Measurements from ENCODE around the gene PBX1.

PBX1 gene

DNA sequence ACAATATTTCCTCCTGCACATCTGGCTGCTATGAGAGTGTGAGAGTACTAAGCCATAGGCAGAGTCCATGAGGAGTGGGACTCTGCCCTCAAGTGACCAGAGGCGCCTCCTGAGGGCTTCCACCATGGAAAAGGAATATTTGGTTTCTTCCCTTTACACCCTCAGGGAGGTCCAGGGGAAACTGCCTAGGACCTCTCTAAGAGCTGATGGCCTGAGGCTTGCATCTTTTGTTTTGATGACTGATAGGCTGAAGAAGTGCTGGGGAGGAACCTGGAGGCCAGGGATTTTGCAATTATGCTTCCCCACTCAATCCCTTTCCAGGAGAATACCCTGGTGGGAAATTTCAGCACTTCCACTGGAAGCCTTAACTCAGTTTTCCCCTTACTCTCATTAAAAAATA, 111.0 kb downstream of the PBX1 start:
- no peak for DNase-seq (ENCODE audit: low spot score)

DNA sequence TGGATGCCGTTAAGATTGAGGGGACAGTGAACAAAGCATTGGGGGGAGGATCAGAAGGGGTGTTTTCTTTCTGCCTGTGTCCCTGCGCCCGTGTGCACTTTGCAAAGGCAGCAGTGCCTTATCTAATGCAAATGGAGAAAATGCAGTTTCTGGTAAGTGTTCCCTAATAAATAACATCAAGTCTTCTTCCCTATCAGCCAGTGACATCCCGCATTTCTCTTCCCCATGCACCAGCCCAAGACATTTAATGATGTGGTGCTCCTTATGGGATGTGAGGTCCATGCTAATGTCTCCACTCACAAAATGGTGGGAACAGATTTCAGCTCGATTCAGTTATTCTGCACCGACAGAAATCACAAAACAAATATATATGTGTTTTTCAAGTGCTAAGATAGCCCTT, 111.8 kb downstream of the PBX1 start:
- DNase-seq (ENCODE audit: low spot score) = no peak

DNA sequence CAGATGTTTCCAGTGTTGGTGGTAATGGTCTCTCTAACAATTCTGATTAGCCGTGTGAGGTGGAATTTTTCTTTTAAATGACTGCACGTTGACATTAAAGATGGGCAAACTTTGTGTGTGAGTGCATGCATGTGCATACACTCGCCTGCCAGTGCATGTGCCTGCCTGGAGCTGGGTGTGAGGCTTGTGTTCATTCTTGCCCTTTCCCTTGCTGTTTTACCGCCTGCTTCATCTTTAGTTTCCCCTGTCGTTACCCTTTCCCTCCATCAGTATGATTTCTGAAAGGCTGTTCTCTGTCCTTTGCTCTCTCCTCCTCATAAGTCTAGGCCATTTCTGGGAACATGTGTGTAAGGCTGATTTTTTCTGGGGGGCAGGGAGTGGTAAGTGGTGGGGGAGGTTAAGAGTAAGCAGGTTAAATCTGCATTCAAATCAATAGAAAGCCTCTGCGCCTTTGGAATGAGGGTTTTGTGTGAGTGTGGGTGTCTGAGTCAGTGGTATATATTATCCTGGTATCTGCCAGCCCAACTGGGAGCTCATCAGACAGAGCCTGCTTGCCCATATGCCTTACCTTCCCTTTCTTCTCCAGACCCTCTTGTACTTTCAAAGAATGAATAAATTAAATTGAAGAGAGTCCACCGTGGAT, 112.5 kb downstream of the PBX1 start:
- DNase-seq (ENCODE audit: low spot score) = no peak

DNA sequence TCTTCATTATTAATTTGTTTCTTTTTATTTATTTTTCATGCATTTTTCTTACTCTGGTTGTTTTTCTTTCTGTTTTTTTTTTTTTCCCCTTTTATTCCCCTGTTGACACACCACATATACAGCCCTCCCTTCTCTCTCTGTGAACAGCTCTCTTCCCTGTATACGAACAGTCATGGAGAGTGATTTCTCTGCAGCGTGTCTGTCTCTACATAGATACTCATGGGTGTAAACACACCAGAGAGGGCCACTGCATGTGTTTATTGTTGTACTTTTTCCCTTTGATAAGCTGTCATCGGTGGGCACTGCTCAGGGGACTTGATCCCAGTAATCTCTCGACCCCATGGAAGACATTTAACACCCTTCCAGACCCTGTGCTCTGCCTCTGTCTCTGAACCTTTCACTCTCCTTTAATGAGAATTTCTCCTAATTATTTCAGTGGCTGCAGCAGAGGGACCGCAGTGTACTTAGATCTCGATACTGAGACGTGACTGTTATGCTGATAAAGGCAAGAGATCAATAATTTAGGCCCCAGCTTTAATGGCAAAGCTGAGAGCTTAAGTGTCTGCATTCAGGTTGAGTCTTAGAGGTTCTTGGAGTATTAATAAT, 113.1 kb downstream of the PBX1 start:
- no peak for DNase-seq (ENCODE audit: low spot score)

DNA sequence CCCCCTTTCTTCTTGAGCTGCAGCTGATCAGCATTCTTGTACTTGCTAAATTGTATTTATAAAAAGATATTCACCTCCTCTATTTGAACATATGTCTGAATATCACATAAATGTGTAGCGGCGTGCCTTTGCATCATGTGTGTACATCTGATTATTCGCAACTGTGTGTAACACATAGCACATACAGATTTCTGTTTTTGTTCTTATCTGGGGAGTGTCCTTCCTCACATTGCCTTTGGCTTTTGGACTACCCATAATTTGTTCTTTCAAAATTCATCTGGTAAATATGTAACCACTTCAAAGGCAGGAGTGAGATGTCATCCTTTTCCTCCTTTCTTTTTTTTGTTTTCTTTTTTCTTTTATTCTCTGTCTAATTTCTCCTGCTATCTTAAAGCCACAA, 113.6 kb downstream of the PBX1 start:
- no peak for DNase-seq (ENCODE audit: low spot score)

DNA sequence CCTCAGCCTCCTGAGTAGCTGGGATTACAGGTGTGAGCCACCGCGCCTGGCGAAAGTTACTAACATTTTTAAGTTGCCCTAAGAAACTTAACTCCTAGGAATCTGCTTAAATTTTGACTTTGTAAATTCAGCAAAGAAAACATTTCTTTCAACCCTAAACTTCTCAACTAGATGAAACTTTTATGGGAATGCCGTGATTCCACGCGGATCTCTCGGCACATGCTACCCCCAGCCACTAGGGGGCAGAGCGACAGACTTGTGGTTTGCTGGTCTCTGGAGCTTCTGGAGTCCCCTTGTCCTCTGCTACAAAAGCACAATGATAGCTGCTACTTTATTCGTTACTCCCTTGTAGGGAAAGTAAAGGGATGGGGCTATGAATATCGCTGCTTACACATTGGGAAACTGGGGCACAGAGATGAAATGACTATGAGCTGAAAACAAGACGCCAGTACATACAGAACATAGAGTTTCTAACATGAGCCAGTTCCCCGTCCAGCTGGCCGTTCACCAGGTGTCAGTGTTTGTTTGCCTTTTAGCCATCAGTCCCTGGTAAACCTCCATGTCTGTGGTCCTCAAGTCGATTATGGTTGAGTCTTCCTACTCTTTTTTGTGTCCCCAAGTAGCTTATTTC, 114.7 kb downstream of the PBX1 start:
- DNase-seq (ENCODE audit: low spot score) = no peak

DNA sequence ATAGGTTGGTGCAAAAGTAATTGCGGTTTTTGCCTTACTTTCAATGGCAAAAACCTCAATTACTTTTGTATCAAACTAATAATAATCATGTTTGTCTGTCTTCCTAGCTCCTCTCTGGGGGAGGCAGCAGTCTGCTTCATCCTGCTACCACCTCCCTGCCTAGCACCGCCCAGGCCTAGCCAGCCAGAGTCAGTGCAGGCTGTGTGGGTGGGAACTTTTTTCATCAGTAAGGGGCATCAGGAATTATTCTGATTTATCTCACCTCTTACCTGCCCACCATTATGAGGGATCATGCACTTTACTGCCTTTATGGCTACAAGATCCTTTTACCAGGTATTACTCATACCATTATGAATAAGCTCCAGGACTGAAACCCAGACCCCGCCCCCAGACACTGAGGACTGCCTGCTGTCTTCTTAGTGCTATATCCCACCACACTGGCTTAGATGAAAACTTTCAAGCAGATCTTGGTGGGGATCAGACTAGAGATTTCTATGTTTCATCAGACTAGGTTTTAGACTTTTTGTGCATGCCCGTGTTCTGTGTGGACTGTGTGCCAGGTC, 116.4 kb downstream of the PBX1 start:
- DNase-seq (ENCODE audit: low spot score) = no peak

DNA sequence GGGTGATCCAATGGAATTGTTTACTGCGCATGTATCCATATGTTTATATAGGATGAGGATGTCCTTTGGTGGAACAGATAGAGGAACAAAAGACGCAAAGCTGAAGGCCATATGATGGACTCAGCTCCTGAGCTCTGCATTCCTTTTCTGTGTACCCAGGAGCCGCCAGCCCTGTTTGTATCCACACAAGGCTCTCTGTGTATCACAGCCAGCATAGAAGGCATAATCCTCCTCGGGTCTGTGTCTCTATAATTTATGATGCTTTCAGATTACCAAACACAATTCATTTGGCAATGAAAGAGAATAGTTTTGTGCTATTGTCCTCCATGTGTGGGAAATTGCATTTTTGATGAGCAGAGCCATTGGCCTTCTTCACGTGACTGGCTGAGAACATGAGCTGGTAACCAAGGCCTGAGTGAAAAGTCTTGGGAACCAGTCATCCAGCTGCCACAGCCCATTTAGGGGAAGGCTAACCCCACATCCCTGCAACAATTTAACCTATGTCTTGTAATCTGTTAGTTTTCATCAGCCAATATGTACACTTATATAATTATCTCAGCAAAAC, 119.2 kb downstream of the PBX1 start:
- no peak for DNase-seq (ENCODE audit: low spot score)

DNA sequence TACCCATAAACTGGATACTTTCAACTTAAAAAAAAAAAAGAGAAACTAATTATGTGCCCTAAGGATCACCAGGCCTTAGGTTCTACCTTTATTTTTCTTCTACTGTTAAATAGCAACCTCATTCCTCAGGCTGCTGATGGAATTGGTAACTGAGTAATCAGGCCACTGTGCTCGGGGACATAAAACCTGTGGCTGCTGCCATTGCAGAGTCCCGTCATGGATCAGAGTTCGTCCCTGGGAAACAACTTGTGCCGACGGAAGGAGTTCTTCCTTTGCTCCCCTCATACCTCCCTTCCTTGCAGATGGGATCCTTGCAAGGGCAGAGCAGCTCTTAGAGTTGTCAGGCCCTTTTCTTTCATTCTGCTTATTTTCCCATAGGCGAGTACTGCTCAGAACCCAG, 123.6 kb downstream of the PBX1 start:
- DNase-seq (ENCODE audit: low spot score) = no peak

DNA sequence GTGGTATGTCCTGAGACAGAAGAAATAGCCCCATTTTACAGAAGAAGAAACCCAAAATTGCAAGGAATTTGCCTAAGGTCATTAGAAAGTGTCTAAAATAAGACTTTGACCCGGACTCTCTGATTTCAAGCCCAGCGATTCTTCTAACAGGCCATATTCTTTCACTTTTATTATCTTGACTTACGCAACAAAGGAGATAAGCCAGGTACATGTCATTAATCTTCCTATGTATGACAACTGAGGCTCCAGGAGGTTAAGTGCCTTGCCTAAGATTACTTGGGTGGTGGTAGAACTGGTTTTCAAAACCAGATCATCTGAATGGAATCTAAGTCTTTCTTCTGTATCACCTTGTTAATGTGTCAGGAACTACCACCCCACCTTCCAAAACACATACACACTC, 124.3 kb downstream of the PBX1 start:
- DNase-seq (ENCODE audit: low spot score) = no peak

DNA sequence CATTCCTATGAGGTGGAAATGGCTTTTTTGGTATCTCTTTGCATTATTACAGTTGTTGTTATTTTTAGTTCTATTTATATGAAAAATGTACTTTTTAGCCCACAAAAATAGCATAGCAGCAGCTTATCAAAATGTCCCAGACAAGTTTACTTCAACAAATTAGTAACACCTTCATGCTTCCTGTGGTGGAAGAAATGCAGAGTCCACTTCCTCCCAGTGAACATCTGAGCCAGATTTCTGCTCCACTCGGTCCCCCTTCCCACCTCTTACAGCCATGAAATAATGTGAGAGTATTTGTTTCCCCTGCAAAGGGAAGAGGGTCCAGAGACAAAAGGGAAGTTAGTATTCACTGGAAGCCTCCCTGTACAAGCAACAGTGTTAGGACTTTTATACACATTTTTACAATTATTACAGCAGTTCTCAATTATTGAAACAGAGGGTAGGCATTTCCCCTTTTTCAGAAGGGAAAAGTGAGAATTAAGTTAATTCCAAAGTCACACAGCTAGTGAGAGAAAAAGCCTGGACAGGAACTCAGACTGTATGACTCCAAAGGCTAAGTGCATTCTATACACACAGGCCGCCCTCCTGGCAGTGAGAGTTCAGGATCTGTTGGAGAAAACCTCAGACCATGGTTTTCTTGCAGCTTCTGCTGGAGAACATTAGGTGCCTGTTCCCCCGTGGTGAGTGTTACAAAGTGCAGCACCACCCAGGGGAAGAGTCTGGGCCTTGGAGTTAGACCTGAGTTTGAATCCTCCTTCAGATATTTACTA, 126.5 kb downstream of the PBX1 start:
- no peak for DNase-seq (ENCODE audit: low spot score)

DNA sequence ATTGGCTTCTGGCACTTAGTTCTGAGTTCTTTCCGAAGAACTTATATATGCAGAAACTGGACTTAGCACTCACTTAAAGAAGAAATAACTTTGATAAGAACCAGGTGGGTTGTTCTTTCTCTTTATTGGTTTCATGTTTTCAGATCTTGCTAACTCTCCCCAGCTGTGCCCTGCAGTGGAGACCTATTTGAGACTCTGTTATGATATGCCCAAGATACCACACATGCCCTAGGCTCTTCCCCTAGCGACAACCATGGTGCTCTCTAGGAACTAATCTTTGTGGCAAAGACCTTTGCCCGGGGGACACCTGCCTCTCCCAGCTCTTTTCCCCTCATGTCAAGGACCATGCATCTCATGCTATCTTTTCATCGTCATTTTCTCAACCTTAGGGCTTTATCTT, 128.8 kb downstream of the PBX1 start:
- no peak for DNase-seq (ENCODE audit: low spot score)

DNA sequence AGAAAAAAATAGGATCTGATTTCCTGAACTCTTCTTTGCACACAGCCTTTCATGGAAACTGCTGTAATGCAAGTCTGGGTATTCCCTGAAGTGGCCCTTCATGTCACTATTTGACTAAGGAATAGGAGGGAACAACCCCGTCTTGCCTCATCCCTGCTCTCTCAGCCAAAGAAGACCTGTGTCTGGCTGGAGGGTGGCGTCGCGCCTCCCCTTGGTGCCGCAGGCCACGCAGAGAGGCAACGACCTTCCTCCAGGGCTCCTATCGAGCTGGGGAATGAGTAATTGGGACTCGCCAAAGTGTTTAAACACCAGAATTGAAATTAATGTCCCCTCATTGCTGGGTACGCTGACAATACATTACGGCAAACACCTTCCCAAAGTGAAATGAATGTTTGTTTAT, 129.8 kb downstream of the PBX1 start:
- no peak for DNase-seq (ENCODE audit: low spot score)

DNA sequence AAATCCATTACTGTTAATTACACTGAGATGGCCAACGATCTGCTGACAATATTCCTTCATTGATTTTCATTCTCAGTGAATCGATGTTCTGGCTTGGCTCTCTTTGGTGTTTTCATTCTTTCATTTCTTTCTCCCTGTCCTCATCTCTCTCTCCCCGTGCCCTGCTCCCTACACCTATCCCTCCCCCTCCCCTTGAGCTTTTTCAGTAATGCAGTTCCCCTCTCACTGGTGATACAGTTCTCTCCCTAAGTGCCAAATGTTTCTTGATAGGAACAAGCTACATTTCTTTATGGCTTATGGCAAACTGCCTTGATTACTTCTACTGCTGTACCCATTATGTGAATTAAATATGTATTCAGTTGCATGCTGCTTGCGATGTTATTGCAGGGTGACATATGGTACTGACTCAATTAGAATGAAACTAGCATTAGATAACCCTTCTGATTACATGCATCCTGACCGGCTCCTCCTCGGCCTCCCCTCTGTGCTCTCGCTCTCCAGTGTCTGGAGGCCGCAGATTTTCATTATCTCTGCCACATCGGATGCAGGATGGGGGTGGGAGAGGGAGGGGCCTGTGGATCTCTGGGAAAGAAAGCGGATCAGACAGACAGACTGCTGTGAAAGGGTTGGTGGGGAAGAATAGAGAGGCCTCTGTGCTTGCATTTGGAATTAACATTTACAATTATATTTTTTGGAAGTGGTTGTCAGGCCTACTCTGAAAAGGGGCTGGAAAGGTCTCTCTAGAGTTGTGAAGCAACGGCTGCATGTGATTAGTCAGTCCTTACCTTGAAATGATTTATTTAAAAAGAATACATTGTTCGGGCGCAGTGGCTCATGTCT, 130.9 kb downstream of the PBX1 start:
- no peak for DNase-seq (ENCODE audit: low spot score)

DNA sequence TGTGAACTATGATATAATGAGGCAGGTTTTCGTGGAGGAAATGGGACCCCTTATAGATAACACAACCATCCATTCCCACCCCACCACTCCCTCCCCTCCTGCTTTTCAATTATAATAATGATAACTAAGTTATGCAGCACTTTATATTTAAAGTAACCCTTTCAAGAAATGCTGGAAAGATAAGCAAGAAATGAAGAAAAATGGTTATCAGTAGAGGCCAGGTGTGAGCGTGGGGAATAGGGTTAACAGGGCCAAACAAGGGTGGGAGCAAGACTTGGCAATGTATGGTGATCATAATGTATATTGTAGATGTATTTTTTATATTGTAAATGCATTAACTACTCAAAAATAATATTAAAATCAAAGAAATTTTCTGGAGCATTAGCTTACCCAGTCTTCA, 133.4 kb downstream of the PBX1 start:
- no peak for DNase-seq (ENCODE audit: low spot score)

DNA sequence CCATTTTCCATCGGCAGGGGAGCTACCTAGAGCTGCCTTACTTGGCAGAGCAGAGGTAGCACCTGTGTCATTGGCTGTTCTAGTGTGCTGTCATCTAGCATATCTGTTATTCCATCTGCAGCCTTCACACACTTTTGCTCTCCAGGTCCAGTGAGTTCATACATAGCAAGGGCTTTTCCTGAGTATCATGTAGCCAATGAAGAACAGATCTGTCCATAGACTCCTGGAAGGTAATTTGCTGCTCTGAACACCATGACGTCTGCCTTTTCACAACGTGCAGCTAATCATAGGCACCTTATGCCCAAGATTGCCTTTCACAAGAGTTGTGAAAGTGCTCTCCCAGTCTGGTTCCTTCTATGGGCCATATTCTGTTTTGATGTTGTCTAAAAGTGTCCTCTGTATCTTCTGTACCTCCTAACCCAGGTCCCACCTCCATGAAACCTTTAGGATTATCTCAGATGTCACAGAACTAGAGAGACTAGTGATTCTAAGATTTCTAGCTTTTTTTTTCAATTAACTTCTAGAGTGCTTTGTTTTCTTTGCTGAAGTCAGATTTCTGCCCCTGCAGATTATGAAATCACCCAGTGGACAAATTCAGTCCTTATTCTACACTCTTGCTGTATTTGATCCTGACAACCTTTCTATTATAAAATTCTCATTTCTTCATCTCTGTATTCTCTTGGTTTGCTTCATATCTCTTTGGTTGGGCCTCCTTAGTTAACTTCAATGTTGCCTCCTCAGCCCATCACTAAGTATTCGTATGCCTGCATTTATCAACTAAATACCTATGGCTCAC, 134.8 kb downstream of the PBX1 start:
- no peak for DNase-seq (ENCODE audit: low spot score)

DNA sequence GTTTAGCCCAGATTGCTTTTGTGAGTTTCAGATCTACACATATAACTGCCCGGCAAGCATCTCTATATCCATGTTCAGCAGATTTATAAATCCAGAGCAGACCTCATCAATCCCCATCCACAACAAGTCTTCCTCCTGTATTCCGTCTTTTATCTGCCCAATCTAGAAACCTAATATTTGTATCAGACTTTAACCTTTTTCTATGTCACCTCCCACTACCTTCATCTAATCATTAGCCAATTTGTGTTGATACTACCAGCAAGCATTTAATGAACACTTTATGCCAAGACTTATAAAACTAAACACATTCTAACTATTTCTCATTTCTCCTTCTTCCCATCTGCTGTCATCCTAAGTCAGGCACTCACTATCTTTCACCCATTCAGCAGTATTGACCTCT, 135.5 kb downstream of the PBX1 start:
- DNase-seq (ENCODE audit: low spot score) = no peak

DNA sequence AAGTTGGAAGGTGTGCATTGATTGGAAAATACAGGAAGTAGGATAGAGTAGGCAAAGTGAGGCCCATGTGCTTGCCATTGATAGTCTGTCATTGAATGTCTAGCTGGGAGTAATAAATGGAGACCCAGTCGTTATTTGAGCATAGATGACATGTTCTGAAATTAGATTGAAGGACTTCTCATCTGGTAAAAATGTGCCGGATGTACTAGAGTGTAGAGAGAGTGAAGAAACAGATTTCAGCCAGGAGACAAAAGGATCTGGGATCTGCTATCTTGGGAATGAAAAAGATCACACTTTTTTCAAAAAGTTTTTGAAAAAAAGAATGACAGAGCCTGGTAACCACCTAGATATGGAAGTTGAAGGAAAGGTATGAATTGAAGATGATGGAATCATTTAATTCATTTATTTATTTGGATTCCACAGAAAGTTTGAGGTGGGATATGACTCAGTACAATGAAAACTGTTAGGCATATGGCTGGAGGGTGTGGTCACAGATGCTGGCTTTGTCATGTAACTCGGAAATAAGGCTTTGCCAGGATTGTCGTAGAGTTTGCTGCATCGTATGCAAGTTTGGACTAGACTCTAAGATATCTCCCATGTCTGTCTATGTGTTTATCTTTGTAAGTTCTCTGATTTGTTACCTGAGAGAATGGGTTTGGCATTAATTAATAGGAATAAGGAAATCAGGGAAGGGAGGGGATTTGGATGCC, 137.1 kb downstream of the PBX1 start:
- DNase-seq (ENCODE audit: low spot score) = peak; percentile 43

DNA sequence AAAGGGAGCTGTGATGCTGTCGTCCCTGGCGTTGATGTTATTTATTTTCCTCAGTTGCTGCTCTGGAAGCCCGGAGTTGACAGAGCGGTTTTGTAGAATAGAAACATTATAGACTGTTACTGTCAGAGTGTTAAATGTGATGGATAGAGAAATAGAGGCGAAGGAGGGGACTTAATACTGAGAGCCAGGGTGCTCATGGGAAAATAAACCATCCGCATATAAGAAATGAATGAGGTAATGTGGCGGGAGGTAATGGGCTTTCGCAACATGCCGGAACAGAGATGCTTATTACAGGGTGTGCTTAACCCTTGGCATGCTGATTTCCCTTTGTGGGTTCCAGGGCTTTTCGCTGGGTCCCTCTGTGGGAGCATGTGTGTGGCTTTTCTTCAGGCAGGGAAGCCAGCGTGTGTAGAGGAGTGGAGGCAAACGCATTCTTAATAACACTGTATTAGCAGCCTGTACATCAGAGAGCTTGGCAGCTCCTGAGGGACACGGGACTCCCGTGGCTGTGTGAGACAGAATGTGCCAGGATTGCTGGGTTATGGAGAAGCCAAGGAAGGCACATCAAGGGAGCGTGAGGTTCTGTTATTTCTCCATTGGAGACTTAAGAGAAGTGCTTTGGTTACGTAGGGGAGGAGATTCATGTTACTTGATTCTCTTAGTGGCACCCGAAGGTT, 141.0 kb downstream of the PBX1 start:
- no peak for DNase-seq (ENCODE audit: low spot score)

Measured in AG08396 (cell line).